Measurements from ENCODE around the gene SBSN. TPM values are rescaled to one million over a fixed set of nuclear protein-coding genes. Genes with fewer than 3 reads are reported as not detected.

SBSN gene
- total and polyA plus RNA-seq, 2 experiments from 2014 or later, result 3.2 to 7.9 TPM

DNA sequence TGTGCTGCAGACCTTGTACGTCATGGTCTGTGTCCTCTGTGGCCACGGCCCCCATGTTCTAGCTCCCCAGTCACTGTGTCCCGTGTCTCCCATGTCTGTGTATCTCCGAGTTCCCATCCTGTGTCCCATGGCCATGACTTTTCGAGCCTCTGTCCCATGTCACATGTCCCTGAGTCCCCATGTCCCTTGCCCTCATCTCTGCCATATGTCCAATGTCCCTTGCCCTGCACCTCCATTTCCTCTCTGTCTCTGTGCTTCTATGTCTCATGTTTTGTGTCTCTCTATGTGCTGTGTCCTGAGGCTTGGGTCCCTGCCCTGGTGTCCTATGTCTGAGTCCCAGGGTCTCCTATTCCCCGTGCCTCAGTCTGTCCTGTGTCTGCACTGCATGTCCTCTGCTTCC lies 33.3 kb upstream of the SBSN start:
- Histone ChIP-seq H3K79me2 (ENCODE audit: insufficient read depth) (no peaks in the 10 kb centered on the region), H3K27me3 (replicated peaks; ENCODE audit: insufficient read depth) (0 out of 2 replicates have a peak, but pooled peaks cover 14% of the 10 kb centered on the region), H3F3A (ENCODE audit: insufficient read depth) (no peaks in the 10 kb centered on the region), H3K9me3 (ENCODE audit: low read depth) (no peaks in the 10 kb centered on the region), H3K4me3 (no peak overlapping the region), H3K36me3 (ENCODE audit: low read depth) (no peaks in the 10 kb centered on the region), H3K4me1 (ENCODE audit: insufficient read depth) (no peaks in the 10 kb centered on the region), H4K20me1 (ENCODE audit: insufficient read depth) (no peaks in the 10 kb centered on the region), H3K9me2 (ENCODE audit: insufficient read depth) (no peaks in the 10 kb centered on the region), H3K9ac (no peak overlapping the region), H3K4me2 (ENCODE audit: unreplicated experiment) (no peak overlapping the region), H3K27ac (no peak overlapping the region), H2AFZ (no peak overlapping the region)
- WGBS, 2 experiments (ENCODE audit: low coverage in 1 of 2, low lambda C conversion rate in 2 of 2, missing lambda C conversion rate in 2 of 2), result 33 to 42% methylated on average over 6 of the region's 6 CpGs
- in situ Hi-C loops (cut with MboI), result no loop called here
- TF ChIP-seq EZH2 (IDR thresholded peaks at IDR 0.05; ENCODE audit: insufficient read depth, poor library complexity, severe bottlenecking), result no peak
- TF ChIP-seq EZH2phosphoT487 (IDR thresholded peaks at IDR 0.05; ENCODE audit: insufficient read depth, low read depth), result no peak
- no peak for DNase-seq

DNA sequence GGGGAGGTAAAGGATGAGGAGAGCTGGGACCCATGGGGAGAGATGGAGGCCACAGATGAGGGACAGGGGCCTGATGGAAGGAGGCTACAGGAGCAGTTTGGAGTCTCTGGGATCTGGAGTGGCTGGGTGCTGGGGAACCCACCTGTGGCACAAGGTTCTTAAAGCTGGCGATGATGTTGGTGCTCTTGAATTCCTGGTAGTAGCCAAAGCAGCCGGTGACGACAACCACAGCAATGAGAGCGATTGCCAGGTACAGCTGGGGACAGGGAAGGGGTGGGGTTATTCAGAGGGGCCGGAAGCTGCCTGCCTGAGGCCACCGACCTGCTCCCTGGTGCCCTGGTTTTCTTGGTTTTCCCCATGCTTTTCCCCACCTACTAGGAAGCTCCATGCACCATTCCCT lies 32.6 kb upstream of the SBSN start:
- TF ChIP-seq EZH2phosphoT487 (IDR thresholded peaks at IDR 0.05; ENCODE audit: insufficient read depth, low read depth) (no peak), EZH2 (IDR thresholded peaks at IDR 0.05; ENCODE audit: insufficient read depth, poor library complexity, severe bottlenecking) (no peak)
- DNase-seq, result no peak
- Histone ChIP-seq H2AFZ (no peak overlapping the region), H3K4me2 (ENCODE audit: unreplicated experiment) (no peak overlapping the region), H3K27me3 (replicated peaks; ENCODE audit: insufficient read depth) (0 out of 2 replicates have a peak, but pooled peaks cover 14% of the 10 kb centered on the region), H4K20me1 (ENCODE audit: insufficient read depth) (no peaks in the 10 kb centered on the region), H3F3A (ENCODE audit: insufficient read depth) (no peaks in the 10 kb centered on the region), H3K36me3 (ENCODE audit: low read depth) (no peaks in the 10 kb centered on the region), H3K4me1 (ENCODE audit: insufficient read depth) (no peaks in the 10 kb centered on the region), H3K9me2 (ENCODE audit: insufficient read depth) (no peaks in the 10 kb centered on the region), H3K9me3 (ENCODE audit: low read depth) (no peaks in the 10 kb centered on the region), H3K79me2 (ENCODE audit: insufficient read depth) (no peaks in the 10 kb centered on the region), H3K9ac (no peak overlapping the region), H3K4me3 (no peak overlapping the region), H3K27ac (no peak overlapping the region)
- WGBS, 2 experiments (ENCODE audit: low coverage in 1 of 2, low lambda C conversion rate in 2 of 2, missing lambda C conversion rate in 2 of 2), result 59 to 65% methylated on average over 6 of the region's 6 CpGs
- in situ Hi-C loops (cut with MboI), result no loop called here

DNA sequence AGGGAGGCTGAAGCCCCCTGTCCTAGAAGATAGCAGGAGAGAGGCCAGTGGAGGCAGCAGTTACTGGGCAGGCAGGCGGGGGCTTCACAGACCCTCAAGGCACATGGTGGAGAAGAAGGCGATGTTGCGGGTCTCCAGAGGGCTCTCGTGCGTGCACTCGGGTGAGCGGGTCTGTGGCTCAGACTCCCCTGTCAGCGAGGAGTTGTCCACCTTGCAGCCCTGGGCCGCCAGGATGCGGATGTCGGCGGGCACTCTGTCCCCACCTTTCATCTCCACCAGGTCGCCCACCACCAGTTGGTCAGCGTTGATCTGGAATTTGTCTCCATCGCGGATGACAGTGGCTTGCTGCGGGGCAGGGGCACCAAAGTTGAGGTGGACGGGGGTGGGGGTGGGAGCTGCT lies 32.2 kb upstream of the SBSN start:
- TF ChIP-seq EZH2phosphoT487 (IDR thresholded peaks at IDR 0.05; ENCODE audit: insufficient read depth, low read depth) (no peak), EZH2 (IDR thresholded peaks at IDR 0.05; ENCODE audit: insufficient read depth, poor library complexity, severe bottlenecking) (no peak)
- 80 to 86% methylated on average over 14 to 18 of the region's 18 CpGs for WGBS, 2 experiments (ENCODE audit: low coverage in 1 of 2, low lambda C conversion rate in 2 of 2, missing lambda C conversion rate in 2 of 2)
- Histone ChIP-seq H3K27me3 (replicated peaks; ENCODE audit: insufficient read depth) (0 out of 2 replicates have a peak, but pooled peaks cover 14% of the 10 kb centered on the region), H4K20me1 (ENCODE audit: insufficient read depth) (no peaks in the 10 kb centered on the region), H2AFZ (no peak overlapping the region), H3K4me1 (ENCODE audit: insufficient read depth) (no peaks in the 10 kb centered on the region), H3K36me3 (ENCODE audit: low read depth) (no peaks in the 10 kb centered on the region), H3K9me3 (ENCODE audit: low read depth) (no peaks in the 10 kb centered on the region), H3K79me2 (ENCODE audit: insufficient read depth) (no peaks in the 10 kb centered on the region), H3K9ac (no peak overlapping the region), H3K4me3 (no peak overlapping the region), H3K9me2 (ENCODE audit: insufficient read depth) (no peaks in the 10 kb centered on the region), H3K4me2 (ENCODE audit: unreplicated experiment) (no peak overlapping the region), H3K27ac (no peak overlapping the region), H3F3A (ENCODE audit: insufficient read depth) (no peaks in the 10 kb centered on the region)
- in situ Hi-C loops (cut with MboI), result no loop called here
- DNase-seq, result no peak

DNA sequence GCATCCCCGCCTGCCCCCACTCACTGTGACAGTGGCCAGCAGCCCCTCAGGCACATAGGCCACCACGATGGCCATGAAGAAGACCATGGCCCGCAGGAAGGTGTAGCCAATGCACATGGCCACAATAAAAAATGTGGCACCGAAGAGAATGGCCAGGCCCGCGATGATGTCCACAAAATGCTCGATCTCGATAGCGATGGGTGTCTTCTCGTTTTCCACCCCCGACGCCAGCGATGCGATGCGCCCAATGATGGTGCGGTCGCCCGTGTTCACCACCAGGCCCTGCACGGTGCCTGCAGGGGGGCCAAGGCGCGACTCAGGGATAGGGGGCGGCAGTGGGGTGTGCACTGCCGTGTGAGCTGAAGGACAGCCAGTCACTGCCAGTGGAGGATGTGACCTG lies 31.7 kb upstream of the SBSN start:
- WGBS, 2 experiments (ENCODE audit: low coverage in 1 of 2, low lambda C conversion rate in 2 of 2, missing lambda C conversion rate in 2 of 2), result 84 to 85% methylated on average over 22 to 23 of the region's 23 CpGs
- 0 out of 2 replicates have a peak, but pooled peaks cover 14% of the 10 kb centered on the region for H3K27me3 ChIP-seq (replicated peaks; ENCODE audit: insufficient read depth)
- no peaks in the 10 kb centered on the region for H3F3A ChIP-seq (ENCODE audit: insufficient read depth)
- no peak overlapping the region for H2AFZ ChIP-seq
- no peak overlapping the region for H3K9ac ChIP-seq
- TF ChIP-seq EZH2 (IDR thresholded peaks at IDR 0.05; ENCODE audit: insufficient read depth, poor library complexity, severe bottlenecking) (no peak), EZH2phosphoT487 (IDR thresholded peaks at IDR 0.05; ENCODE audit: insufficient read depth, low read depth) (no peak)
- H3K36me3 ChIP-seq (ENCODE audit: low read depth), result no peaks in the 10 kb centered on the region
- no peaks in the 10 kb centered on the region for H3K9me3 ChIP-seq (ENCODE audit: low read depth)
- no peak for DNase-seq
- H3K4me2 ChIP-seq (ENCODE audit: unreplicated experiment), result no peak overlapping the region
- no peaks in the 10 kb centered on the region for H3K4me1 ChIP-seq (ENCODE audit: insufficient read depth)
- no peaks in the 10 kb centered on the region for H4K20me1 ChIP-seq (ENCODE audit: insufficient read depth)
- H3K27ac ChIP-seq, result no peak overlapping the region
- no peaks in the 10 kb centered on the region for H3K9me2 ChIP-seq (ENCODE audit: insufficient read depth)
- in situ Hi-C loops (cut with MboI), result no loop called here
- H3K4me3 ChIP-seq, result no peak overlapping the region
- no peaks in the 10 kb centered on the region for H3K79me2 ChIP-seq (ENCODE audit: insufficient read depth)

DNA sequence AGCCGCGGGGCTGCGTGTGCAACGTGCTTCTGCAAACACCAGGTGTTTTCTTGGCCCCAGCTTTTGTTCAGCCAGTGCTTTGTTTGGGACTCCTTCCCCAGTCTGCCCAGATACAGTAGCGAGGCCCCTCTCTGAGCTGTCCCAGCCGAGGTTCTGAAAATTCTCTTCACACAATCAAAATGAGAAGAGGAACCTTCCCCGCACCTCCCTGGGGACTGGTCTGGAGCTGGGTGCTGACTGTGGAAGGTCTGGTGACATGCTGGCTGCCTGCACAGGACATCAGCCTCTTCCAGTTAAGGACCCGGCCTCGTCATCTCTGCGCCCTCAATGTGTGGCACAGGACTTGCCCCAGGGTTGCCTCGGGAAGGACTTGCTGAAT lies 31.2 kb upstream of the SBSN start:
- in situ Hi-C loops (cut with MboI), result no loop called here
- Histone ChIP-seq H3K9me2 (ENCODE audit: insufficient read depth) (no peaks in the 10 kb centered on the region), H4K20me1 (ENCODE audit: insufficient read depth) (no peaks in the 10 kb centered on the region), H3K4me1 (ENCODE audit: insufficient read depth) (no peaks in the 10 kb centered on the region), H3K9me3 (ENCODE audit: low read depth) (no peaks in the 10 kb centered on the region), H3K9ac (no peak overlapping the region), H3K36me3 (ENCODE audit: low read depth) (no peaks in the 10 kb centered on the region), H3K4me2 (ENCODE audit: unreplicated experiment) (no peak overlapping the region), H2AFZ (no peak overlapping the region), H3K79me2 (ENCODE audit: insufficient read depth) (no peaks in the 10 kb centered on the region), H3K4me3 (no peak overlapping the region), H3K27me3 (replicated peaks; ENCODE audit: insufficient read depth) (0 out of 2 replicates have a peak, but pooled peaks cover 14% of the 10 kb centered on the region), H3K27ac (no peak overlapping the region), H3F3A (ENCODE audit: insufficient read depth) (no peaks in the 10 kb centered on the region)
- no peak for DNase-seq
- no peak for TF ChIP-seq EZH2 (IDR thresholded peaks at IDR 0.05; ENCODE audit: insufficient read depth, poor library complexity, severe bottlenecking)
- TF ChIP-seq EZH2phosphoT487 (IDR thresholded peaks at IDR 0.05; ENCODE audit: insufficient read depth, low read depth), result no peak
- 57 to 59% methylated on average over 11 of the region's 11 CpGs for WGBS, 2 experiments (ENCODE audit: low coverage in 1 of 2, low lambda C conversion rate in 2 of 2, missing lambda C conversion rate in 2 of 2)

Data from GM23248 (cell line).